ENCODE data around the gene TRIM65. TPM values are rescaled to one million over a fixed set of nuclear protein-coding genes. Genes with fewer than 3 reads are reported as not detected.
A peak's percentile ranks its signal among the peaks of the same experiment; 100 is the strongest.

The TRIM65 gene
- total RNA-seq, 1 donor from 2014 or later = 10.2 TPM

- intact Hi-C loops (cut with micrococcal nuclease) = no loop called here
- peak overlapping the region; percentile 90 for H3K27ac ChIP-seq (replicated peaks)
Observed at GRCh38 chr17:75842963-75843576, 53.7 kb downstream of the TRIM65 start.

GRCh38 chr17:75842411-75842810, 54.3 kb downstream of the TRIM65 start:
- TF ChIP-seq CTCF (IDR thresholded peaks at IDR 0.05; ENCODE audit: borderline replicate concordance) = no peak
- Histone ChIP-seq H3K27ac (replicated peaks) (no peak overlapping the region), H3K27me3 (ENCODE audit: low read depth) (no peaks in the 10 kb centered on the region), H3K4me3 (no peak overlapping the region), H3K4me1 (peaks cover 49% of the 10 kb centered on the region), H3K9me3 (replicated peaks) (no peaks in the 10 kb centered on the region), H3K36me3 (peaks cover 16% of the 10 kb centered on the region)
- no peak for DNase-seq
- intact Hi-C loops (cut with micrococcal nuclease) = no loop called here

More at GRCh38 chr17:75842963-75843576, 53.7 kb downstream of the TRIM65 start:
- Histone ChIP-seq H3K36me3 (peaks cover 22% of the 10 kb centered on the region), H3K4me3 (peak overlapping the region; percentile 39), H3K4me1 (peaks cover 51% of the 10 kb centered on the region), H3K9me3 (replicated peaks) (no peaks in the 10 kb centered on the region), H3K27me3 (ENCODE audit: low read depth) (no peaks in the 10 kb centered on the region)
- TF ChIP-seq CTCF (IDR thresholded peaks at IDR 0.05; ENCODE audit: borderline replicate concordance) = no peak
- DNase-seq = no peak

- Histone ChIP-seq H3K27ac (replicated peaks) (no peak overlapping the region), H3K4me1 (peaks cover 33% of the 10 kb centered on the region), H3K27me3 (ENCODE audit: low read depth) (no peaks in the 10 kb centered on the region), H3K36me3 (peaks cover 8% of the 10 kb centered on the region), H3K4me3 (no peak overlapping the region), H3K9me3 (replicated peaks) (no peaks in the 10 kb centered on the region)
- intact Hi-C loops (cut with micrococcal nuclease) = no loop called here
- DNase-seq = no peak
- no peak for TF ChIP-seq CTCF (IDR thresholded peaks at IDR 0.05; ENCODE audit: borderline replicate concordance)
Observed at GRCh38 chr17:75840799-75841164, 56.0 kb downstream of the TRIM65 start.

DNA sequence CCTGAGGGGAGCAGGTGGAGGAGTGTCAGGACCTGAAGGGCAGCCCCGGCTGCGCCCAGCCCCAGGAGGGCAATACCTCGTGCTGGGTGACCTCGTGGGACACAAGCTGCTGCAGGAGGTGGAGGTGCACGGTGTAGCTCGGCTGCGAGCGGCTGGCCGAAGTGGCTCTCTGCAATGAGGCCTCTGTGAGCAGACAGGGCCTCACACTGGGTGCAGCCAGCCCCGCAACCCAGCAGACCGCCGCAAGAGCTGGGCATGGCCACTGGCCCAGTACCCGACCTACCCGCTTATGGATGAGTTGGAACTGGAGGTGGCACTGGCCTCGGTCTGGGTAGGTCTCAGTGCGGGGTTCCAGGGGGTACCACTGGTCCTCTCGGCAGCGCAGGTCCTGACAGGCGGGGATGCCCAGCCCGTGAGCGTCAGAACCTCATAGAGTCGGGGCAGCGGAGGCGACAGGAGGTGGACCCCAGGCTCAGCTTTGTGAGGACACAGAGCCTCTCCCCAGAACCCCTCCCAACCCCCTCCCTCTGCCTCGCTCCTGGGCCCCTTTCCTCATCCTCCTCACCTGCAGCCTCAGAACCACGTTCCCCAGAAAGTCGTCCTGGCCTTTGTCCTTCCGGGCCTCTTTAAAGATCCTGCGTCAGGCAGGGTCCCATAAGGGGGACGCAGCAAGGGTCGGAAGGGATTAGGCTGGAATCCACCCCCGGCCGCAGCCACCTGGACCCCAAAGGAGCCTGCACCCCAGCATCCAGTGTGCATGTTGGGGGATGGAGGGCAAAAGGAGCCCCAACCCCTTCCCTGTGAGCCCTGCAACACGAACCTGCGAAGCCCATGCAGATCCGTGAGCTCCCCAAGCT, 56.6 kb downstream of the TRIM65 start:
- Histone ChIP-seq H3K9me3 (replicated peaks) (no peaks in the 10 kb centered on the region), H3K27me3 (ENCODE audit: low read depth) (no peaks in the 10 kb centered on the region), H3K36me3 (peaks cover 9% of the 10 kb centered on the region), H3K4me3 (no peak overlapping the region), H3K4me1 (peaks cover 27% of the 10 kb centered on the region), H3K27ac (replicated peaks) (no peak overlapping the region)
- TF ChIP-seq CTCF (IDR thresholded peaks at IDR 0.05; ENCODE audit: borderline replicate concordance) = no peak
- intact Hi-C loops (cut with micrococcal nuclease) = no loop called here
- DNase-seq = no peak

Other genes starting within 250 kb of the TRIM65 start
- 17.3 TPM for gene RECQL5, start 229.8 kb downstream of the TRIM65 start, total RNA-seq
- 47.2 TPM for gene SAP30BP, start 229.6 kb downstream of the TRIM65 start, total RNA-seq
- gene ITGB4, start 175.5 kb downstream of the TRIM65 start, total RNA-seq = 10.6 TPM
- 19.1 TPM for gene GALK1, start 131.8 kb downstream of the TRIM65 start, total RNA-seq
- 14.7 TPM for gene UNK, start 112.1 kb downstream of the TRIM65 start, total RNA-seq
- 13.3 TPM for gene UNC13D, start 52.5 kb downstream of the TRIM65 start, total RNA-seq
- 144 TPM for gene WBP2, start 41.6 kb downstream of the TRIM65 start, total RNA-seq
- 27.5 TPM for gene TRIM47, start 18.4 kb downstream of the TRIM65 start, total RNA-seq
- 104 TPM for gene MRPL38, start 7.9 kb upstream of the TRIM65 start, total RNA-seq
- gene FBF1, start 44.1 kb upstream of the TRIM65 start, total RNA-seq = 2.8 TPM
- 76.4 TPM for gene ACOX1, start 82.2 kb upstream of the TRIM65 start, total RNA-seq
- gene TEN1, start 82.3 kb upstream of the TRIM65 start, total RNA-seq = 5.3 TPM
- gene CDK3, start 103.9 kb upstream of the TRIM65 start, total RNA-seq = 1.8 TPM
- gene EVPL, start 130.4 kb upstream of the TRIM65 start, total RNA-seq = not detected
- 57.4 TPM for gene SRP68, start 175.6 kb upstream of the TRIM65 start, total RNA-seq
- not detected for gene GALR2, start 177.8 kb upstream of the TRIM65 start, total RNA-seq
- gene ZACN, start 182.2 kb upstream of the TRIM65 start, total RNA-seq = not detected
- gene EXOC7, start 206.8 kb upstream of the TRIM65 start, total RNA-seq = 81.1 TPM
- not detected for gene FOXJ1, start 244.3 kb upstream of the TRIM65 start, total RNA-seq

Data from left ventricle myocardium inferior (tissue), 1 donor.